Erythroblast (primary cell): ENCODE data around the gene ANKFN1.

Experiments
- GATA1 ChIP-seq: IDR thresholded peaks from 2 replicates; pipeline ENCODE4 v1.6.1; 2011; ENCODE audit warnings: low read depth, mild to moderate bottlenecking, control low read depth, low read length, moderate library complexity
- POLR2A ChIP-seq: IDR thresholded peaks from 2 replicates; pipeline ENCODE4 v1.6.1; 2011; ENCODE audit warnings: mild to moderate bottlenecking, low read length

DNA sequence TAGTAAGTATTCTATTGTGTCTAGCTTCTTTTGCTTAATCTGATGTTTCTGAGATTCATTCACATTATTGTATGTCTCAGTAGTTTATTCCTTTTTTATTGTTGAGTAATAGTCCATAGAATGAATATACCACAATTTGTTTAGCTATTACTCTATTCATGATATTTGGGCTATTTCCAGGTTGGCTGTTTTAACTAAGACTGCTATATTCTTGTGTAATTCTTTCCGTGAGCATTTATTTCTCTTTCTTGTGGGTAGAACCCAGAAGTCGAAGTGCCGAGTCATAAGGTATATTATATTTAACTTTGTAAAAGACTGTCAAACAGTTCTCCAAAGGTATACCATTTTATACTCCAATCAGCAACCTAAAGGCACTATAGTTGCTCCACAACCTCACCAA is 160.8 kb downstream of the ANKFN1 start:
- TF ChIP-seq POLR2A (no peak), GATA1 (no peak)
